Liver (tissue), 3 donors: ENCODE measurements around the gene BCKDK.

Source experiments
- SP1 ChIP-seq: IDR thresholded peaks from 2 replicates; pipeline ENCODE4 v1.6.1; 2018; ENCODE audit warnings: antibody characterized with exemption, mild to moderate bottlenecking
- YY1 ChIP-seq: IDR thresholded peaks from 2 replicates; pipeline ENCODE4 v1.6.1; 2016; ENCODE audit warnings: antibody characterized with exemption, mild to moderate bottlenecking
- TF ChIP-seq, protein P1 (sequence below): fragments of 150-350 bp; IDR thresholded peaks from 2 replicates; pipeline ENCODE4 v1.5.1; 2017; ENCODE audit warnings: improper control_type of control experiment, low read depth, low read length; ENCODE audit not compliant: missing input control
- TF ChIP-seq, protein P2 (sequence below): IDR thresholded peaks from 2 replicates; pipeline ENCODE4 v1.6.1; 2016; ENCODE audit warnings: antibody characterized with exemption
- donor health status: healthy.
- donor health status: healthy.

DNA sequence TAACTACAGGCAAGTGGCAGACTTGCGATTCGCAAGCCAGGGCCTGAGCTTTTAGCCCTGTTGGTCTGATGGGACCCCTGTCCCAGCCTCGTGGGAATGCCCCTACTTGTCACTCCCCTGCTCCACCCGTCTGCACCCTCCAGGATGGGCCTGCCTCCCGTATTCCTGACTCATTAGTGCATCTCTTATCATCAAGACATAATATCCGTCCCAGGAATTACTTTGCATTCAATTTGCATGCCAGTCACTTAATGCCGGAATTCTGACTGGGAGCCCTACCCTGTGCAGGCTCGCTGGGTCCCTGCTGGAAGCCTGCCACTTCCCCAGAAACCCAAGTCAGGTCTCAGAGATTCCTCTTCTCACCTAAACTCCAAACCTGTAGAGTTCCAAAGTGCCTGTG is 22.8 kb upstream of the BCKDK start:
- TF ChIP-seq, protein P1, sequence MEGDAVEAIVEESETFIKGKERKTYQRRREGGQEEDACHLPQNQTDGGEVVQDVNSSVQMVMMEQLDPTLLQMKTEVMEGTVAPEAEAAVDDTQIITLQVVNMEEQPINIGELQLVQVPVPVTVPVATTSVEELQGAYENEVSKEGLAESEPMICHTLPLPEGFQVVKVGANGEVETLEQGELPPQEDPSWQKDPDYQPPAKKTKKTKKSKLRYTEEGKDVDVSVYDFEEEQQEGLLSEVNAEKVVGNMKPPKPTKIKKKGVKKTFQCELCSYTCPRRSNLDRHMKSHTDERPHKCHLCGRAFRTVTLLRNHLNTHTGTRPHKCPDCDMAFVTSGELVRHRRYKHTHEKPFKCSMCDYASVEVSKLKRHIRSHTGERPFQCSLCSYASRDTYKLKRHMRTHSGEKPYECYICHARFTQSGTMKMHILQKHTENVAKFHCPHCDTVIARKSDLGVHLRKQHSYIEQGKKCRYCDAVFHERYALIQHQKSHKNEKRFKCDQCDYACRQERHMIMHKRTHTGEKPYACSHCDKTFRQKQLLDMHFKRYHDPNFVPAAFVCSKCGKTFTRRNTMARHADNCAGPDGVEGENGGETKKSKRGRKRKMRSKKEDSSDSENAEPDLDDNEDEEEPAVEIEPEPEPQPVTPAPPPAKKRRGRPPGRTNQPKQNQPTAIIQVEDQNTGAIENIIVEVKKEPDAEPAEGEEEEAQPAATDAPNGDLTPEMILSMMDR = no peak
- TF ChIP-seq, protein P2, sequence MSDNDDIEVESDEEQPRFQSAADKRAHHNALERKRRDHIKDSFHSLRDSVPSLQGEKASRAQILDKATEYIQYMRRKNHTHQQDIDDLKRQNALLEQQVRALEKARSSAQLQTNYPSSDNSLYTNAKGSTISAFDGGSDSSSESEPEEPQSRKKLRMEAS = no peak
- TF ChIP-seq YY1 (no peak), SP1 (no peak)
